Measurements from ENCODE around the gene GPSM1.

DNA sequence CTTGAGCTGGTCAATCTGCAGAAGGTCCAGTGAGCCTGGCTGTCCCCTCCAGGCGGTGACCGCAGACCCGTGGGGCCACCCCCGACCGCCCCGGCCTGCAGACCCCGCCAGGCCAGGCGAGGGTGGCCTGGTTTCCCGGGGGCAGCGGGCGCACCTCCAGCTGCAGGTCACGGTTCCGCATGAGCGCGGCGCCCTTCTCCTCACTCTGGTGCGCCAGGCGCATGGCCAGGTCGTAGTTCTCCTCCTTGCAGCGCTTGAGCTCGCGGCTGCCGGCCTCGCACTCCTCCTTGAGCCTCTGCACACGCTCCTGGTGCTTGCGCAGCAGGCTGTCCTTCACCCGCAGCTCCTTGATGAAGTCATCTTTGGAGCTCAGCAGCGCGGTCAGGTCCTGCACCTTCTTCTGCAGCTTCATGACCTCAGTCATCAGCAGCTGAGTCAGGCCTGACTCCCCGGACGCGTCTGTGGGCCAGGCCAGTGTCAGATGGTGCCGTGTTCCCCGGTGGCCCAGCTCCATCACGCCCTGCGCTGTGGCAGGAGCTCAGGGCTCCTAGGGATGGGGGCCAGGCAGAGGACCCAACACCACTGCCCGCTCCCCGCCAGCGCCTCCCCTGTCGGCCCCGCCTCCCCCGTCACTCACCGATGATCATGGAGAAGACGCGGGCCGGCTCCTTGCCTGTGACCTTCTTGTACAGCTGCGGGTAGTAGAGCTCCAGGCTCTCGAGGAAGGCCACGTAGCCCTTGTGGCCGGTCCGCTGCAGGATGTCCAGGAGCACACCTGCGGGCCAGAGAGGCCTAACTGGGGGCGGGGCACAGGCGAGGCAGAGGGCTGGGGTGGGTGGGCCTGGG is 43.6 kb downstream of the GPSM1 start:
- TF ChIP-seq CTCF (IDR thresholded peaks at IDR 0.05): no peak
- no peak for TF ChIP-seq EZH2 (IDR thresholded peaks at IDR 0.05; ENCODE audit: borderline replicate concordance, insufficient read depth, low read depth, low read length, poor library complexity, severe bottlenecking)

Measured in B cell (primary cell).